ENCODE measurements around the gene BRD3OS. TPM values are rescaled to one million over a fixed set of nuclear protein-coding genes. Genes with fewer than 3 reads are reported as not detected.

BRD3OS gene
- total and polyA plus RNA-seq, 2 of the 4 experiments (the other 2 are of a cell fraction) = 15.8 to 20.7 TPM

- no peak for TF ChIP-seq BHLHE40 (IDR thresholded peaks at IDR 0.05; ENCODE audit: low read depth, low read length)
- no peak for TF ChIP-seq RCOR1 (IDR thresholded peaks at IDR 0.05; ENCODE audit: insufficient replicate concordance, low read length)
Observed at GRCh38 chr9:133994353-133995011, 30.8 kb upstream of the BRD3OS start (continued).

- no peak overlapping the region for H3K4me3 ChIP-seq (ENCODE audit: insufficient read depth, low read depth, low read length)
- H4K91ac ChIP-seq (ENCODE audit: insufficient read depth, low read depth, low read length) = no peak overlapping the region
- no peak overlapping the region for H2BK20ac ChIP-seq (ENCODE audit: low read depth, low read length)
- TF ChIP-seq MXI1 (IDR thresholded peaks at IDR 0.05; ENCODE audit: borderline replicate concordance, low read depth, low read length) (no peak), POLR2A (IDR thresholded peaks at IDR 0.05; ENCODE audit: low read depth, low read length) (no peak), CTCF (conservative IDR thresholded peaks at IDR 0.05; ENCODE audit: low read depth, low read length) (peak; percentile 29; the same call in 1 of the 2 replicates)
- H4K5ac ChIP-seq (ENCODE audit: low read depth, low read length) = no peak overlapping the region
- peaks cover 13% of the 10 kb centered on the region; the same call in 1 of the 2 replicates for H3K4me1 ChIP-seq (ENCODE audit: control insufficient read depth, insufficient read depth, low read length)
- H2BK15ac ChIP-seq (ENCODE audit: low read depth, low read length) = no peak overlapping the region
- H4K8ac ChIP-seq (ENCODE audit: low read depth in 2 of 2, low read length in 2 of 2) = no peak overlapping the region
- 81% methylated on average over 6 of the region's 17 CpGs; no CpG with 5 or more reads in 1 of the 2 experiments for WGBS, 2 experiments (ENCODE audit: extremely low coverage in 2 of 2, insufficient read length in 1 of 2)
- no peak overlapping the region for H3K9ac ChIP-seq (ENCODE audit: low read depth, low read length)
- 0 out of 2 replicates have a peak, but pooled peaks cover 3% of the 10 kb centered on the region for H3K9me1 ChIP-seq (ENCODE audit: insufficient read depth, low read length)
- no TSS peak for BruUV-seq (replicated peaks)
- no peak overlapping the region for H3K27ac ChIP-seq (ENCODE audit: insufficient read depth, low read length)
- ChIA-PET CTCF (interaction anchor here (0.9 to 4.0 kb wide), 5 partner anchors 202 to 461 kb away, joined by 3 to 24 read pairs (median 3); no protein-coding TSS in a partner anchor), POLR2A (ENCODE audit: unreplicated experiment) (no interaction called here)
- no peak overlapping the region for H3K18ac ChIP-seq (ENCODE audit: low read depth, low read length)
- H2BK5ac ChIP-seq (ENCODE audit: low read depth, low read length, poor library complexity, severe bottlenecking) = no peak overlapping the region
- DNase-seq (no peak), ATAC-seq (ENCODE audit: low read depth) (no peak)
- dilution Hi-C loops (cut with HindIII; ENCODE audit: low sequenced_read_pairs, unreplicated experiment) = no loop called here
- no peak overlapping the region for H3K23ac ChIP-seq (ENCODE audit: low read depth, low read length)
- in situ Hi-C loops (cut with MboI; ENCODE audit: low sequenced_read_pairs) = loop anchor here (10.0 kb wide), 1 partner anchor 460 kb away; the partner anchor contains the start of gene ADAMTSL2
- peaks cover 22% of the 10 kb centered on the region for H4K20me1 ChIP-seq (ENCODE audit: insufficient read depth, low read length)
- H3K9me3 ChIP-seq (ENCODE audit: control insufficient read depth, insufficient read depth, low read length) = no peaks in the 10 kb centered on the region
- intact Hi-C loops (cut with micrococcal nuclease) = no loop called here
- peaks cover 4% of the 10 kb centered on the region; the same call in 1 of the 2 replicates for H3K27me3 ChIP-seq (ENCODE audit: control insufficient read depth, insufficient read depth, low read length)
- H3K4me2 ChIP-seq (ENCODE audit: low read depth, low read length) = no peak overlapping the region
- H3K56ac ChIP-seq (ENCODE audit: extremely low read depth, insufficient read depth, low read length) = no peak overlapping the region
- H3K14ac ChIP-seq (replicated peaks; ENCODE audit: low read depth, low read length) = no peak overlapping the region
- H2AK9ac ChIP-seq (replicated peaks; ENCODE audit: low read depth, low read length, poor library complexity) = peak overlapping the region; percentile 33
- H2AK5ac ChIP-seq (ENCODE audit: low read depth, low read length) = 0 out of 2 replicates have a peak overlapping the region, but pooled peaks have one; percentile 9
- H2AFZ ChIP-seq (replicated peaks; ENCODE audit: low read length, poor library complexity) = no peak overlapping the region
- no peak overlapping the region for H3K4ac ChIP-seq (ENCODE audit: low read depth, low read length)
- no peaks in the 10 kb centered on the region for H3K36me3 ChIP-seq (ENCODE audit: control insufficient read depth, insufficient read depth, low read length)
- H3K79me1 ChIP-seq (ENCODE audit: low read depth in 1 of 2, low read length in 2 of 2) = peaks cover 0 to 27% of the 10 kb centered on the region in 2 experiments; a peak in 2 of 4 replicates
- no peak overlapping the region for H2BK120ac ChIP-seq (ENCODE audit: low read depth, low read length)
Observed at GRCh38 chr9:133995012-133995896, 30.0 kb upstream of the BRD3OS start.
